HG03520 (cell line): ENCODE measurements around the gene KDM4B.

Experiments used
- ATAC-seq: cut with Tn5 transposase; IDR thresholded peaks from one replicate; pipeline ENCODE4 v1.9.1; 2021; ENCODE audit warnings: mild to moderate bottlenecking, moderate library complexity; ENCODE audit not compliant: unreplicated experiment

KDM4B gene

DNA sequence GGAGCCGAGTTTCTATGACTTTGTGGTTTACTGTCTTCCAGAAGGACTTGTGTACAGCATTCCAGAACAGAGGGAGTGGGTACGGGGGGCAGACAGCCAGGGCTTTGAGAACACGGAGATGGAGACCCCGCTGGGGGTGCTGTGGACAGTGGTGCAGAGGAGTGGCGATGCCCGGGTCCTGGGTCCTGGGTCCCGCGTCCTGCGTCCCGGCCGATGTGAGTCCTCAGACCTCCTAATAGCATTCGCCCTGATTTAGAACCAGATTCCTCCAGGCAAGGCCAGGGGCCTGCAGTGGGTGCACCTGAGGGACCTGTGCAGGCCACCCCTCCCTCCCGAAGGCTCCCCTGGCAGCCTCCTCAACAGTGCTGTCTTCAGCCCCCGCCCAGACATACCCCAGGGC, 97.9 kb downstream of the KDM4B start:
- ATAC-seq, result no peak

DNA sequence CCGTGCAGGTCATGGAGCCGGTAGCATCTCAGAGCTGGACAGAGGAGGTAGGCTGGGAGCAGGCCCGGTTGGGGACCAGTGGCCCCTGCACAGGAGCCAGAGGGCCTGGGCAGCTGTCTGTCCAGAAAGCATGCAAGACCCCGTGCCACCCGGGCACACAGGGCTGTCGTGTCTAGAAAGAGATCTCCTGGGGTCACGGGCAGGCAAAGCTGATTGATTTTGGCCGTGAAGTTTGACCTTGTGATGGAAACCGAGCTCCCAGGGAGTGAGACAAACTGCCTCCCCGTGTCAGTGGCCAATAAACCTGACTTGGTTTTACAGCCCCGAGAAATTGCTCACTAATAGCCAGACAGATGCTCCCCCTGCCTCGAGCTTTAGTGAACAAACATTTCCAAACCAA, 98.8 kb downstream of the KDM4B start:
- no peak for ATAC-seq

DNA sequence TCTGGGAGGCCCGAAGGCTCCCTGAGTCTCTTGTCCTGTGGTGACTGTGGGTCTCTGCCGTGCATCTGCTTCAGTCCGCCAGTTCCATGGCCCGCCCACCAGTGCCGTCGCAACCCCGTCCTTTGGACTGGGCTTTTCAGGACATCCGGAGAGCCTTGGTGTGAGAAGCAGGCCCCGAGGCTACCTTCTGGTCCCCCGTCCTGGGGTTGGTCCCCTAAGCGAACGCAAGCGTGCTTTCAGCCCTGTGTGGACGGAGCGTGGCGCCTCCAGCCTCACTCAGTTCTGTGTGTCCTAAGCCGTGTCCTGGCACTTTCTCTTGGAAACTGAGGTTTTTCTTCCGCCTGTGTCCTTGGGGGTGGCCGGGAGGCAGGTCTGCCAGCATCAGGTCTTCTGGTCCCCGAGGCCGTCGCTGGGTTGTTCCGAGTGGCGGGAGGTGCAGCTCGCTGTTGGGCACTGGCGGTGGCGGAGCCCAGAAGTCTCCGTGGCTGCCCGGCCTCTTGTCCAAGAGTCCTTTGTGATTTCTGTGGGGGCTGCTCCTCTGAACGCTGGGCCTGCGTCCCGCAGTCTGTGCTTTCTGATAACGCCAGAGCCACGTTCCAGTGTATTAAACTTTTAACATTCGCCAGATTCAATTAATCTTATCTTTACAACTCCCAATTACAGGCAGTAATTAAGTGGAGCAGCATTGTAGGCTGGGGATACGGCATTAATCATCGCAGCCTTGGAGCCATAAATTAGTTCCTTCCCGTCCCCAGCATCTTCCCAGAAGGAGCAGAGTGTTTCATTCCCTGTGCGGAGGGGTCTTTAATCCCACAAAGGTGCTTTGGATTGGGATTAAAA, 99.5 kb downstream of the KDM4B start:
- no peak for ATAC-seq

DNA sequence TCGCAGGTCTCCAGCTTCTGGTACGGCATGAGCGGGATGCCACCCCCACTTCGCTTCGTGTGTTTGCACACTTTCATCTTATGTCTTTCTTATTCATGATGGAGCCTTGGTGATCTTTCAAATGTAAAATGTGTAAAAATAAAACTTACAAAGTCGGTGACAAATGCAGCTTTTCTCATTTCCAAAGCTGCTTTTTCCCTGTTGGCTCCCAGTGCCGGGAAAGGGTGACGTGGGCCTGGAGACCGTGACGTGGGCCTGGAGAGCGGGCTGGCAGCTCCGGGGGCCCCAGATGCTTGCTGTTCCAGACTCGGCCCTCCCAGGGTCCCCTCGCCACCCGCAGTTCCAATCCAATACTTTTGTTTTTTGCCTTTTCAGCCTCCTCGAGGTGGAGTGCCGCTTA, 101.4 kb downstream of the KDM4B start:
- ATAC-seq, result no peak

DNA sequence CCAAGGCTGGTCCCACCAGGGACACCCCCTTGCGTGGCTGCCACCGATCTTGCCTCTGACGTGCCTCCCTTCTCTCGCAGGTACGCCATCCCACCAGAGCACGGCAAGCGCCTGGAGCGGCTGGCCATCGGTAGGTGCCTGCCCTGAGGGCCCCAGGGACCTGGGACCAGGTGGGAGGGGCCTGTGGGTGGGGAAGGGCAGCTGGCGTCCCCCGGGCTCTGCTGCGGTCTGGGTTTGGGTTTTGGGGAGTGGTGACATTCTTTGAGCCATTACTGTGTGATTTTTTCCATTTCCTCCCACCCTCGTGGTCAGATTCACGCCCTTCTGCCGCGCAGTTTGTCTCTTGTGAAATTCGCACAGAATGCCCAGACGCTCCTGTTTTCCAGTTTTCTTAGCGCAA, 102.0 kb downstream of the KDM4B start:
- no peak for ATAC-seq

DNA sequence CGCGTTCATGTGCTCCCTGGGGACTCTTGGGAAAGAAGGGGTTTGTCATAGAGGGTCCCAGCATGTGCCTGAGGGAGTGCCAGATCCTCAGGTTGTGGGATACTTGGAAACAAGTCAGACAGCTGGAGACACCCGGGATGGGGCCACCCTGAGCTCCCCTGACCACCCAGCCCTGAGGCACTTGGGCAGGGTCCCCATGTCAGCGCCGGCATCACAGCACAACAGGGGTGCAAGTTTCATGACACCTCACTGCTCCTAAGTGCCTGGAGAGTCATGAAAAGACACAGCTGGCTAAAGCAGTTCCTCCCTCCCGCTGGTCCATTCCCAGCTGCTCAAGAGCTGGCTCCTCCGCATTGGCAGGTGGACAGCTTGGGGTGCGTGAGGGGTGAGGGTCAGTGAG, 102.7 kb downstream of the KDM4B start:
- no peak for ATAC-seq

DNA sequence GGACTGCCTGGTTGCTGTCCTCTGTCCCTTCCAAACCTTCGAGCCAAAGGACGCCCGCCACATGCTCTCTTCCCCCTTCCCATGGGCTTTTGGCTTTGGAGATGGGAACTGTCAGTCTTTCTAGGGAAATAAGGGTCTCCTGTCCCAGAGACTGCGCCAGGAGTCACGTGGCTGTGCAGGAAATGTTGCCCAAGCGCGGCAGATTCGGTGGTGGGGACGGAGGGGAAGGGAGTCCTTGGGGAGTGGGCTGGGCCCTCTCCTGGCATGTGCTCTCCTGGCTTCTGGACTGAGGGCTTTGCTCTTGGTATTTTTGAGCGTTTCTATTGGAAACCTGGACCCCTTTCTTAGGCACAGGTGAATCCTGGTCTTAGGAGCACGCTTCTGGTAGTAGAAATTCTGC, 103.2 kb downstream of the KDM4B start:
- no peak for ATAC-seq

DNA sequence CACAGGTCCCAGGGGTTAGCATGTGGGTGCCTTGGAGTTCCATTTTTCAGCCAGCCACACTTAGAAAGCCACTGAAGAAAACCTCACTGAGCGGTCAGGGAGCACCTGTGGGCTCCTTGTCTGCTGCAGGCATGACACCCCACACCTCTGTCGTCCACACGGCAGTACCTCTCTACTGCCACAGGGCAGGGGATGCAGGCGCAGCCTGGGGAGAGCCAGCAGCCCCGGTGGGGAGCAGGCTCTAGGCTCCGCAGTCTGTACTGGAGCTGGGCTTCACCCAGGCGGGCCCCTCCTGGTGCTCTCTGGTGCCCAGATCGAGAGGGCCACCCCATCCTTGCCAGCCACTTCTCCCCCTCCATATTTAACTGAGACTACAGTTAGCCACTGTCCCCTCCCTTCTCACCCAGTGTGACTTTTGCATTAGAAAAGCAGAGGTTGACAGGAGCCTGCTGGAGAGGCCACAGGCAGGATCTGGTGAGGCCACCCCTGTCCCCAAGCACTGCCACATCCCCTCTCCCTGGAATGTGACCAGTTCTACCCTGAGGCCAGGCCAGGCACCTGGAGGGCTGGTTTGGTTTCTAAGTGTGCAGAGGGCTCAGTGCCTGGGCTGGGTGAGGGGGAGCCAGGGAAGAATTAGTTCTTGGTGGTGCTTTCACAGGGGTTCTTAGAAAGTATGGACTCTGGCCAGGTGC, 104.4 kb downstream of the KDM4B start:
- no peak for ATAC-seq

DNA sequence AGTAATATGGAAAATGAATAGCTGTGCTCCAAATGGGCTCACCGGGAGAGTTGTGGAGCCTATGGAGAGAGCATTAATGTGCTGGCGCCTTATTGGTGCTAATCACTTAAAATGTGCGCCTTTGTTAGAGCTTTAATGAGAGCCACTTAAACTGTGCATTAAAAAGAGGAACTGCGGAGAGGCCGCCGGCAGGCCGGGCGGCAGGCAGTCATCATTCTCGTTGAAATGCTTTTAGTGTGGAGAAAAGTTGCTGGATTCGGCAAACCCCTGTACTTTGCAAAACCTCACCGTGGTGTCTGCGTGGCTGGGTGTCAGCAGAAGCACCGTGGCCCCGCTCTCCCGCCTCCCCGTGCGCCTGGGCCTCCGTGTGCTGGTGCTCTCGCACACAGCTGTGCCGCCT, 105.5 kb downstream of the KDM4B start:
- no peak for ATAC-seq

DNA sequence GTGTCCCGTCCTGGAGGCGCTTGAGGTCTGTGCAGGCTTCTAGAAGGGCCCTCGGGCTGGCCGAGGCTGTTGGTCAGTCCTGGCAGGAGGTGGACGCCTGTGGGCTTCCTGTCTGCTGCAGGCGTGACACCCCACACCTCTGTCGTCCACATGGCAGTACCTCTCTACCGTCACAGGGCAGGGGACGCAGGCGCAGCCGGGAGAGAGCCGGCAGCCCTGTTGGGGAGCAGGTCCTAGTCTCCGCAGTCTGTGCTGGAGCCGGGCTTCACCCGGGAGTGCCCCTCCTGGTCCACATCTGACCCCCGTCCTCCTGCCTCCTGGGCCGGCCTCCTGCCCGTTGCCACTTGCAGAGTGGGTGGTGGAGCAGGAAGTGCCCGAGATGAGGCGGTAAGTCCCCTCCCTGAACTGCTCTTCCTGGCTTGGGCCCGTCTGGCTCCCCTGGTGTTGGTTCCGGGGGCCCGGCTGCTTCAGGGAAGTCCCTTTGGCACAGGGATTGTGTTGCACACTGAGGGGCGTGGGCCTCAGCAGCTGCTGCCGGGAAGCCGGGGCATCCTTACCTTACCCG, 106.0 kb downstream of the KDM4B start:
- ATAC-seq, result no peak

DNA sequence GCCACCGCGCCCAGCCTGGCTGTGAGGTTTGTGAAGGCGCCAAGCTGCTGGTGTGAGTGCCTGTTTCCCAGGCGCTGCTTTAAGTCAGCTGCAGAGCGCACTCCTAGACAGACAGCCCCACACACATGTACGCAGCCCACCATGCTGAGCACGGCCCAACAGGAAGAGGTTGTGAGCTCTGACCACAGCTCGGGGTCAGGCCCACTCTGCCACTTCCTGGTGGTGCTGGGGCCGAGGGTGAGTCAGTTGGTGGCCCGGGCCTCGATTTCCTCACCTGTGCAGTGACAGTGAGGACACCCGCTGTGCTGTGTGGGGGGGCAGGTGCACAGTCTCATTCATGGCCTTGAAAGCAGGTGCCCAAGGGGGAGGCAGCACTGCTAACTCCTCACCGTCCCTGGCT, 106.7 kb downstream of the KDM4B start:
- no peak for ATAC-seq

DNA sequence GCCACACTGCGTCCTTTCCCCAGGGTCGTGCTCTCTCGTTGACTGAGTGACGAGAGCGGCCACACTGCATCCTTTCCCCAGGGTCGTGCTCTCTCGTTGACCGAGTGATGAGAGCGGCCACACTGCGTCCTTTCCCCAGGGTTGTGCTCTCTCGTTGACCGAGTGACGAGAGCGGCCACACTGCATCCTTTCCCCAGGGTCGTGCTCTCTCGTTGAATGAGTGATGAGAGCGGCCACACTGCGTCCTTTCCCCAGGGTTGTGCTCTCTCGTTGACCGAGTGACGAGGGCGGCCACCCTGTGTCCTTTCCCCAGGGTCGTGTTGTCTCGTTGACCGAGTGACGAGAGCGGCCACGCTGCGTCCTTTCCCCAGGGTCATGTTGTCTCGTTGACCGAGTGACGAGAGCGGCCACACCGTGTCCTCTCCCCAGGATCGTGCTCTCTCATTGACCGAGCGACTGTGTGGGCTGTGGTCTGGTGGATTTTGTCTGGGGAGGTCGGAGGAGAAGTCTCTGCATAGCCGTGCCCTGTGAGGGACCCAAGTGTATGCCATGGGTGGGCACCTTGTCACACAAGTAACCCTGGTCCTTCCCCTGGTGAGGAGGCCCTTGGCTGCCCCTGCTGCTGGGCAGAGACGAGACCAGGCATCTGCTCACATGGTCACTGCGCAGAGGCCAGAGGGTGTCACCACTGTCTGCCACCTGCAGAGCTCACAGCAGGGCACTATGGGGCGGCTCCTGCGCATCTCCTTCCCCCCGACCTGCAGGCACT, 107.7 kb downstream of the KDM4B start:
- no peak for ATAC-seq

DNA sequence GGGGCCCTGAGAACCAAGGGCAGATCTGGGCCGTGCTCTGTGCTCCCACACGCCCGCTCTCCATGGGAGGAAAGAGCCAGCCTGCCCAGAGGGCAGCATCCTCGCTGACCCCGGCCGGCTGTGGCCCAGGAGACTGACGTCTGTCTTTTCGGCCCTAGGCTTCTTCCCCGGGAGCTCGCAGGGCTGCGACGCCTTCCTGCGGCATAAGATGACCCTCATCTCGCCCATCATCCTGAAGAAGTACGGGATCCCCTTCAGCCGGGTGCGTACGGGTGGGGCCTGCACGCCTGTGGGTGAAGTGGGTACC, 108.2 kb downstream of the KDM4B start:
- no peak for ATAC-seq

DNA sequence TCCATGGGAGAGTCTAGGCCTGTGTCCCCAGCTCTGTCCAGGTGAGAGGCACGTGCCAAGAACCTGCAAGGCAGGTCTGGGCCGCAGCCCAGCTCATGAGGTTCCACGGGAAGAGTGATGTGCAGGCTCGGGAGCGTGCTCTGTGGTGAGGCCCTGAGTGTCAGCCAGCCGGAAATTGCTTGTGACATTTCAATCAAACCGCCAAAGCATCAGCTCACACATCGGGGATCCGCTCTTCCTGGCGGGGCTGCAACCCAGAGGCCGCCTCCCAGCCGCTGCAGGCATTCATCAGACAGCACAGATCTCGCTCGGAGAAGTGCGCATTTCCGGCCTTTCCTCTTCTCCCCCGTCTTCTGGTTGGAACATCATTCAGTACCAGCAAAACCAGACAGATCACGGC, 109.3 kb downstream of the KDM4B start:
- ATAC-seq, result no peak

DNA sequence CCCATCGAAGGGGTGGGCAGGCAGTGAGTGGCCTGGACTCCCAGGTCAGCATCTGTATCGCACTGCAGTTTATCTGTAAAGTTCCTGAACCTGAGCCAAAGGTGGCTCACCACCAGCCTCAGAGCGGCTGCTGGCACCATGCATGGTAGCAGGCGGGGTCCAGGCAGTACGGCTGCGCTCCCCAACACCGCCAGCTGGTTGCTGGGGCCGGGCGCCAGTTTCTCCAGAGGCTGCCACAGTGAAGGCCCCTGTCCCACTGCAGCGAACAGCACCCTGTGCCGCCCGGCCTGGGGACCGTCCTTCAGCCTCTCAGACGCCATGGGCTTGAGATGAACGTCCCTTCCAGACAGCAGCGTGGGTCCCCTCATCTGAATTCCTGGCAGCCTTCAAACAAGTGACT, 109.8 kb downstream of the KDM4B start:
- ATAC-seq, result no peak

DNA sequence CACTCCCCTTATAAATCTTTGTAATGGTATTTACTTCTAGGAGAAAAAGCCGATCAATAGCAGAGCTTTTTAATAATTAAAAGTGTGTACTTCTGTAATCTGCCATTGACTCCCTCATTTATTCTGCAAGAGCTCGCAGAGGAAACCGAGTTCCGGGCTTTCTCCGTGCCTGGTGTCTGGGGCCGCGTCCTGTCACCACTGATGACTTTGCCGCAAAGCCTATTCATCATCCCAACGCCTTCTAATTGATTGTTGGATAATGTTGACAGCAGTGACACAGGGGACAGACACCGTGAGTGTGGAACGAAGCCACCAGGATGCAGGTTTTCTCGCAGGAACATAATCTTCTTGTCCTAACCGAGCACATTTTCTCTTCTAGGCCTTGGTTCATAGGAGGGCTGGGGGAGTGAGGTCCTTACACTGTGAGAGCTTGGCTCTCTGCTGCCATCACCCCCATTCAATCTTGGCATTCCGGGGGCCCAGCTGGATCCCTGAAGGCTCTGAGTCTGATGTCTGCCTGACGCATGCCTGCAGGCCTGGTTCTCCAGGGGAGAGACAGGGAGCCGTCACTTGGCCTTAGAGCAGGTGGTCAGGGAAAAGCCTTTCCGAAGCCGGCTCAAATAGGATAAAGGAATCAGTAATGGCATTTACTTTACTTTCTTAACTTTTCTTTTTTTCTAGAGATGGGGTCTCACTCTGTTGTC, 110.3 kb downstream of the KDM4B start:
- no peak for ATAC-seq

DNA sequence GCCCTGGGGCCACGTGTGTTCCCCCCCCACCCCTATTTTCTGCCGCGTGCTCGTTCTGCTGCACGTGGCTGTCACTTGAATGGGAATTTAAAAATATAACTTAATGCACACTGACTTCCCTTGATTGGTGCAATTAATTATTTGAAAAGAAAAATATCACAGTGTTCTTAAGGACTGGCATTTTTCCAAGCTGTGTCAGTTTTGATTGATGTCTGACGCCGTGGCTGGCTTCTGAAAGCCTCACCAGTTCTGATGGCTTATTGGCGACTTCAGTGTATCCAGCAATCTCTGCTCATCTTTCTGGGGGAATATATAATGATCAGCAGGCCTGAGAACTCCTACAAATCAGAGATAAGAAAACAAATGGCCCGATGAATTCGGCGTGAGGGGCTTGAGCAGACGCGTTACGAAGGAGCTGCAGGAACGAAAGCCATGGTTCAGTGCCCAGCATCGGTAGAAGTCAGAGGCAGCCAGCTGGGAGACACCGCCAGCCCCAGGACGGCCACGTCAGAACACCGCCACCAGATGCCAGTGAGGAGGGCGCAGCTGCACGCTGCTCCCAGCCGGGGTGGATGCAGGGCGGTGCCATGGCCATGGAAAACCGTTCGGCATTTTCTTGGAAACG, 111.2 kb downstream of the KDM4B start:
- no peak for ATAC-seq

DNA sequence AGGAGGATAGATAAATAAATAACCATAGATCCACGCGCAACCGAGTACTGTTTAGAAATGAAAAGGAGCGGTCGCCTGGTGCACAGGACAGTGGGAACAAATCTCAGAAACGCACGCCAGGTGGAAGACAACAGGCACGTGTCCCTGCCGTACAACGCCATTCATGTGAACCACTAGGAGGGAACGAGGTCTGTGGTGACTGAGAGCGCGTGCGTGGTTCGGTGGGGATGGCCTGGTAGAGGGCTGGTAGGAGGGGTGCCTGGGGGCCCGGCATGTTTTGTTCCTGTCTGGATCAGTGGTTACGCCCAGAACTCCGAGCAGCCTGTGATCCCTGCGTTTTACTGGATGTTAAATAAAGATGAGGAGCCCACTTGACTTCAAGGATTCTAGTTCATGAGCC, 111.9 kb downstream of the KDM4B start:
- no peak for ATAC-seq

DNA sequence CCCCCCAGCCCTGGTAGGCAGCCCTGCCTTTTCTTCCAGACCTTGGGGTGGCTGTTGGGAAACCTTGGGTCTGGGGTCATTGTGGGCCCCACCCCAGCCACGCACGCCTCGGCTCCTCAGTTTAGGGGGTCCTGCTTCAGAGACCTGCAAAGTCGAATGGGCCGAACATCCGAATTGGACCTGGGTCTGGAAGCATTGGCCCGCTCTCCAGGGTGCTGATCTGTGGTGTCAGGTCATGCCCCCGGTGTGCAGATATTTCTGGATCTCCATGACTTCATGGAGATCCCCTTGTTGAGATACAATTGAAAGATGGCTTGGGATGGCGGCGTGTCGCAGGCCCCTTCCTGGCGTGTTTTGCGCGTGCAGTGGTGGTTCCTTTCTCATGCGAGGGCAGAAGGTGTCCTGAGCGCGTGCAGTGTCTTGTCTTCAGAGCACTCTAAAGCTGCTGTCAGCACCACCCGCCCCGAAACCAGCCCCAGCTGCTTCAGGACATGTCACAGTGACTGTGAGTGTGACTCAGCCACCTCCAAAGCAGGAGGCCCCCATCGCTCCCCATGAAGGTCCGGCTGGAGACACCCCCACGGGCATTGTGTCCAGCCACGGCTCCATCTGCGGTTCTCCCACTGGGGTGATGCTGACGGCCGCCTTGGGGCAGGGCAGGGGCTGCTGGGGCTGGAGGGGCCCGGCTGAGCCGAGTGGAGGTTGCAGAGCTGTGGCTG, 112.7 kb downstream of the KDM4B start:
- no peak for ATAC-seq

DNA sequence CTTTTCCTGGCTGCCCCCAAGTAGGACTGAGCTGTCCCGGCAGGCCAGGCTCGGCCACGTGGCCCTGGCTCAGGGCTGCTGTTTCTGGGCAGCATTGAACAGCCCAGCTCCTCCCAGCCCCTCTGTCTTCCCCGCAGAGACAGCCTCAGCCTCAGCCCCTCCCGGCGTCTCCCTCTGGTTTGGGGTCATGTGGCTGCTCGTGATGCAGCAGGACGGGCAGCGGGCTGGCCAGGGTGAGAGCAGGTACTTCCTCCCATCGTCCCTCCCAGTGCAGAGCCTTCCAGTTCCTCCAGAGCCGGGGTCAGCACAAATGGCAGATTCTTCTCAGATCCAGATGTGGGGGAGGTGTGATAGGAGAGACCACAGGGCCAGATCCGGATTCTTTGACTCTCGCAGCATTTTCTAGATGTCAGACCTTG, 114.6 kb downstream of the KDM4B start:
- ATAC-seq, result no peak
